HG03045 (cell line): ENCODE measurements around the gene CEMP1.
"Not testable (repeated sequence)": the region's sequence is repeated elsewhere in the genome, so short reads cannot be mapped to it uniquely, and the experiment has no call there.

Source experiments
- ATAC-seq: cut with Tn5 transposase; IDR thresholded peaks from one replicate; pipeline ENCODE4 v1.9.1; 2021; ENCODE audit warnings: mild to moderate bottlenecking, moderate library complexity; ENCODE audit not compliant: unreplicated experiment

Gene CEMP1, protein sequence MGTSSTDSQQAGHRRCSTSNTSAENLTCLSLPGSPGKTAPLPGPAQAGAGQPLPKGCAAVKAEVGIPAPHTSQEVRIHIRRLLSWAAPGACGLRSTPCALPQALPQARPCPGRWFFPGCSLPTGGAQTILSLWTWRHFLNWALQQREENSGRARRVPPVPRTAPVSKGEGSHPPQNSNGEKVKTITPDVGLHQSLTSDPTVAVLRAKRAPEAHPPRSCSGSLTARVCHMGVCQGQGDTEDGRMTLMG

DNA sequence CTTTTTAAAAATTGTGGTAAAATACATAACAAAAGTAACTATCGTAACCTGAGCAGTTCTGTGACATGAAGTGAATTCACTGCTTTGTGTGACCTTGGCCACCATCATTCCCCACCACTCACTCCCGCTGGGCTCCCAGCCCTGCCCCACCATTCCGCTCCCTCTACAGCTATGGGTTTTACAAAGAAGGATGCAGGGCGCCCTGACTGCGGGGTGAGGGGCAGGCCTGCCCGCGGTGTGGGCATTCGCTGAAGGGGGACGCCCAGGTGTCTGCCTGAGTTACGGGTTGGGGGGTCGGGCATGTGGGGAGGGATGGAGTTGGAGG lies at the start of gene CEMP1:
Gene CEMP1 (minus strand): TSS at position 38 of the 325 bp plus-strand sequence. CDS start 335 bp downstream, outside the sequence.
- ATAC-seq, result no peak

DNA sequence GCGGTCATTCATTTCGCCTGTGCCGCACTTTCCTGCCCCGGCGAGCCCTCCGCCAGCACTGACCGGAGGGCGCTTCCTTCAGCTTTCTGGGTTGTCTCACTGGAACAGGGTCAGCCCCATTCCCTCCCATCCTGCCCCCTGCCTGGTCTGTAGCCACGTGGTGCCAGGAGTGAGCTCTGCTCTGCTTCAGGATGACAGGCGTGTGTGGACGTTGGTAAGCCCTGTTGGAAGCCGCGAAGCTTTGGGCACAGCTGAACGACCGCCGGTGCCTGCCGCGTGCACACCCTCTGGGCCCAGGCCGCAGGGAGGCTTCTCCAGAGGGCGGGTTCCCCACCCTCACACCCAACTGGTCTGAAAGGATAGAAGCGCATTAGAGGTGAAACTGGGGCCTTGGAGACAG lies 49.6 kb upstream of the CEMP1 start:
- not testable (repeated sequence) for ATAC-seq

DNA sequence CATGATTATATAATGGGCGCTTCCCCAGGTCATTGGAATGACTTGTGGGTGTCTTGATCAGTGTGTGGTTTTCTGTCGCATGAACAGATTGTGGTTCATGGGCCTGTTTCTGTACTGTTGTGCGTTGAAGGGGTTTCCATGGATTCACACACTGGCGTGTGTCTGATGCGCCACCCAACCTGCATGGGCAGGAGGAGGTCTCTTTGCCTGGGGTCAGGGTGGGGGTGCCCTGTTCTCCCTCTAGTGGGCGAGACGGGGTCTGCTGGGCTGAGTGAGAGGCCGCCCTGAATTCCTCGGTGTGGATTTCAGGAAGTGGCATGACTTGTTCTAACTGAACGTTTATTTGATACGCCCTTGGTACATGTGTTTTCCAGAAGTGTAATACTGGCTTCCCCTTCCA lies 48.9 kb upstream of the CEMP1 start:
- not testable (repeated sequence) for ATAC-seq

DNA sequence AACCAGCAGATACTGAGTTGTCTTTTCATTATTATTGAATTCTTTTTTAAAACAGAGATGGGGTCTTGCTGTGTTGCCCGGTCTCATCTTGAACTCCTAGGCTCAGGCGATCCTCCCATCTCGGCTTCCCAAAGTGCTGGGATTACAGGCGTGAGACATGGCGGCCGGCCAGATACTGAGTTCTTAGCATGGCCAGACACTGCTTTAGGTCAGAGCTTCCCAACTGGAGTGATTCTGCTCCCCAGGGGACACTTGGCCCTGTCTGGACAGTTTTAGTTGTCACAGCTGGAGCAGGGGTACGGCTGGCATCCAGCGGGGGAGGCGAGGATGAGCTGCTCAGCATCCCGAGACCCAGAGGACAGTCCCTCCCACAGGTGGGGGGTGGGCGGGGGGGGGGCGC lies 47.7 kb upstream of the CEMP1 start:
- not testable (repeated sequence) for ATAC-seq

DNA sequence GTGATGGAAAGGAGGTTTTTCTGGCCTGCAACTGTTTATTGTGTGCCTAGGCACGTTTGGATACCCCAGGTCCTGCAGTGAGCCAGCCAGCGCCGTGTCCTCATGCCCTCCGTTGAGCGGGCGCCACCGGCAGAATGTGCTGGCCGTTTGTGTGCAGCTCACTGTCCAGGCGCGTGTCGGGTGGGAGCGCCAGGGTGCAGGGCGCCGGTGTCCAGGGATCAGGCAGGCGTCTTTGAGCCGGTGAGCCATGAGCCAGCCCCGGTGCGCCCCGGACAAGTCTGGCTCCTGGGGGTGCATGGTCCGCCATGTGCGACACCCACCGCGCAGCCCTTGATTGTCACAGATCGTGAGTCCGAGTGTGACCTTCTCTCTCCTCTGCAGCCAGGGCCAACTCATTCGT lies 45.8 kb upstream of the CEMP1 start:
- ATAC-seq, result not testable (repeated sequence)

DNA sequence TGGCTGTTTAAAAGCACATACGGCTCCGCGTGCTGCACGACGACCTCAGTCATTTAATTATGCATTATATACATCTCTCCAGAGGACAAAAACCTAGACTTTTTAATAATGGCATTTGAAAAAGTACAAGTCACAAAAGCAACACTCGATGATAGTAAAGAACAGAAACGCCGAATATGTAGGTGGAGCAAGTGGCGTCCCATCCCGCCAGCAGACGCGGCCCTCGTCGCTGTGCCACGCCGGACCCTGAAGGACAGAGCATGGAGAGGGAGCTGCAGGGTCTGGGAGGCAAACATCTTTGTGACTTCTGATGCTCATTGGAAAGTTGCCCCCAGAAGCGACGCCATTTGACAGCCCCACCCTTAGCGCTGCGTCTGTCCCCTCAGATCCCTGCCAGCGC lies 44.6 kb upstream of the CEMP1 start:
- ATAC-seq, result not testable (repeated sequence)

DNA sequence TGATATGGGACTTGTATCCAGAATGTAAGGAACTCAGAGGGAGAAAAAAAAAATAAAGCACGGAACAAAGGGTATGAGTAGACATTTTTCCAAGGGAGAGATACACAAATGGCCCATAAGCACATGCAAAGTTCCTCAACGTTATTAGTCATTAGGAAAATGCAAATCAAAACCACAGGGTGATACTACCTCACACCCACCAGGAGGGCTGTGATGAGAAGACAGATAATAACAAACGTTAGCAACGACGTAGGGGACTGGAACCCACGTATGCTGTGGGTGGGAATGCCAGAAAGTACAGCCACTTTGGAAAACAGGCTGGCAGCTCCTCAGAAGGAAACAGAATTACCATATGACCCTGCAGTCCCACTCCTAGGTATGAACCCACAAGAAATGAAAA lies 41.5 kb upstream of the CEMP1 start:
- ATAC-seq, result not testable (repeated sequence)

DNA sequence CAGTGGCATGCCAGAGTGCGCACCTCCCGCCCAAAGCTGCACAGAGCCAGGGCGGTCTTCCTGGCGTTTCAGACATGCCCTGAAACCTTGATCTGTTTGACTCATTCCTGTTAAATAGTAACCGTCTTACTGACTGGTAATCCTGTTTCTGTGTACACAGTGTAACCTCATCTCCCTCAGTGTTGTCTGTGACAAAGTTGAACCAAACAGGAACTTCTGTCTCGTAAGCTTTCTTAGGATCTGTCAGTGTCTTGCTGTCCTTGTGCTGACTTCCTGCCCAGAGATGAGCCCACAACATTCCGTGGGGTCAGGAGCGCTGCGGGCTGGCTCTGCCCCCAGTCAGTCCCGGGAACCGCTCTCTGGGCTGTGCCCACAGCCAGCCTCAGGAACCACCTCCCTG lies 37.4 kb upstream of the CEMP1 start:
- ATAC-seq, result not testable (repeated sequence)

DNA sequence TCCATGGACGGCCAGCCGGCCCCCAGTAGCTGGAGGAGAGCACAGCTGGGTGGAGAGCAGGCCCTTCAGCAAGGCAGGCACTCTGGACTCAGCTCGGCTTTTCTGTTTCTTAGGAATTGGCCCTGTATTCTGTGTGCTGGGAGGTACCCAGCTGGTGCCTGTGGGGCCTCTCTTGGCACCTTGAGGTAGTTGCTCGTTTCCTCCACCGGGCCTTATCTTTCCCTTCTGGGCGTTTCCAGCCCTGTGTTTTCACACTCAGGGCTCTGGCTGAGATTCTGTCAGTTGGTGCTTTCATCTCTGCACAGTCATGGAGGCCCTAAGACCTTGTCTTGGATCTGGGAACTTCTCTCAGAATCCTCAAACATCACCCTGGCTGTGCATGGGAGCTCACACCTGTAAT lies 36.3 kb upstream of the CEMP1 start:
- not testable (repeated sequence) for ATAC-seq

DNA sequence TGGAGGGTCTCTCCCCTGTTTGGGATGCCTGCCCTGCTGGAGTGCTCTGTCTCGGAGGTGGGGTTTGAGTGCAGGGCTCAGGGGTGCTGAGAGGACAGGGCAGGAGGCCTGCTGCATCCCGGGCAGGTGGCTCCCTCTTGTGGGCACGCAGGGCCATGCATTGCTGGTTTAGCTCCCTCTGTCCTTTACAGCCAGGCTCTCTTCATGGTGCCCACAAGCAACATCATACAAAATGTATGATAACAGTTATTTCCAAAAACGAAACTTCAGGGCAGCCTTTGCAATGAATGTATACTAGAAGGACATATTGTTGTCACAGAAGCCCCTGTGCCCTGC lies 29.6 kb upstream of the CEMP1 start:
- ATAC-seq, result peak; percentile 48

DNA sequence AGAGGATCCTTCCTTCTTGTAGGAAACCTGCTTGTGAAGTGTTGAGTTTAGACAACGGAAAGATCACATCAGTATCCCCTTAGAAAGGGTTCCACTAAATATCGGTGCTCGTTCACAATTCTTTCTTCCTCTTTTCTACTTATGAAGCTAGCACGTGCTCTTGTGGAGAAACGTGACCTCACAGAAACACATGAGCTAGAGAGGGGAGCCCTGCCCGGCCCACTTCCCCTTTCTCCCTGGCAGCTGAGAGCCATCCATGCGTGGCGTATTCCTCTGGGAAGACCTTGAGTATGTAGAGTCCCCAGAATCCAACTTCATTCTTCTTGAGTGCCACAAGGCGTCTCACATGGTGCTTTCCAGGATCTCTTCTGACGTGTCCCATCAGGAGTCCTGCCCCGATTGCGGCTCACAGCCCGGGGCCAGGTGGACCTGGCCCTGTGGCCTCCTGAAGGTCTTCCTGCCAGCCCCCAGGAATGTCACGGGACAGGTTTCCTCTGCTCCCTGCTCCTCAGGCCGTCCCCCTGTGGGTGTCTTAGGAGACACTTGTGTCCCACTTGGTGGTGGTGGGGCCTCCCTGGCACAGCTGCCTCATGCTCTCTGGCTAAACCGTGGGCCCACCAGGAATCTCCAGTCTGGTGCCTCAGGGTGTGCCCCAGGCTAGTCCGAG lies 29.1 kb upstream of the CEMP1 start:
- peak; percentile 49 for ATAC-seq

DNA sequence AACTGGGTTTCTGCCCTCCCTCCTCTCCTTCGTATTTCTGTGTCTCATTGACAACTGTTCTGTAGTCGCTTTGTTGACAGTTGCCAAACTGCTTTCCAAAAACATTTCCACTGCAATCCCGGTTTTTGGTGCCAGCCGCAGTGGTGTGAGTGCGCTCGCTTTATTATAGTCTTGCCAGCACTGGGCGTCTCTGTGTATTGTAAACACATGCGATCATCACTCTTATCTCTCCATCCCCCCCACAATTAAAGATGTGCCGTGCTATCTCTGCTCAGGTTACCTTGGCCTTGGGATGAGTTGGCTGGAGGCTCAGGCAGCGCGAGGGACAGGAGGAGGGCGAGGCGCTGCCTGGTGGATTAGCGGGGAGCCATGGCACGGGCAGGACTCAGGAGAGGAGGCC lies 25.9 kb upstream of the CEMP1 start:
- ATAC-seq, result not testable (repeated sequence)

DNA sequence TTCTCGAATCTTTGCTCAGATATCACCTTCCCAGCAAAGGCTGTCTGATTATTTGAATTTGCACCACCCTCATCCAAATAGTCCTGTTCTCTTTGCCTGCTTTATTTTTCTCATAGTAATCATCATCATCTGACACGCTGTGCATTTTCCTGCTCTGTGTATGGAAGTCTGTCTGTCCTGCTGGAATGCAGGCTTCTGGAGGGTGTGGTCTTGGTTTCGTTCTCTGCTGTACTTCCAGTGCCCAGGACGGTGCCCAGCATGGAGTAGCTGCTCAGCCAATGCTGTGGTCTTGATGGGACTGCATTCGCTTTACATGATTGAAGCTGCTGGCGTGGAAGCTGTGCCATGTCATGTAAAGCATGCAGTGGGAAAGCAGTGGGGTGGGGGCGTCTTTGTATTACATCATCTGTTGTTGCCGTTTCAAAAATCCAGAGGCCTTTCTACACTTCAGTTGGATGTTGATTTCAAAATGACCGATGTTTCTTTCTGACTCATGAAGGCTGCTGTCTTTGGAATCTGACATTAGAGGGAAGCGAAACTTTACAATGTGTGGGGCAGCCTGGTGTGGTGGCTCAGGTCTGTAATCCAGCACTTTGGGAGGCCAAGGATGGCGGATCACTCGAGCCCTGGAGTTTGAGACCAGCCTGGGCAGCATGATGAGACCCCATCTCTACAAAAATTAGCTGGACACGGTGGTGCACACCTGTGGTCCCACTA lies 23.7 kb upstream of the CEMP1 start:
- ATAC-seq, result not testable (repeated sequence)

DNA sequence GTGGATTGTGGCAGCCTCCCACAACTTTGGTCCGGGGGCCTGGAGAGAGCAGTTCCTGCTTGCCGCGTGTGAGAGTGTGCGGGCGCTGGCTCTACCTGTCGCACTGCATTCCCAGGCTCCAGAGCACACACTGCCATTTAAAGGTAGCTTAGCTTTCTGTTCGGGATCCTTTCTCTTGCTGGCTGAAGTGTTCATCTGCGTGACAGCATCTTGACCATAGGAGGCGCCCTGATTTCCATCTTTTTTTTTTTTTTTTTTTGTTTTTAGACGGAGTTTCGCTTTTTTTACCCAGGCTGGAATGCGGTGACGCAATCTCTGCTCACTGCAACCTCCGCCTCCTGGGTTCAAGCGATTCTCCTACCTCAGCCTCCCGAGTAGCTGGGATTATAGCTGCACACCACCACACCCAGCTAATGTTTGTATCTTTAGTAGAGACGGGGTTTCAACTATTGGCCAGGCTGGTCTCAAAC lies 20.2 kb upstream of the CEMP1 start:
- ATAC-seq, result not testable (repeated sequence)

DNA sequence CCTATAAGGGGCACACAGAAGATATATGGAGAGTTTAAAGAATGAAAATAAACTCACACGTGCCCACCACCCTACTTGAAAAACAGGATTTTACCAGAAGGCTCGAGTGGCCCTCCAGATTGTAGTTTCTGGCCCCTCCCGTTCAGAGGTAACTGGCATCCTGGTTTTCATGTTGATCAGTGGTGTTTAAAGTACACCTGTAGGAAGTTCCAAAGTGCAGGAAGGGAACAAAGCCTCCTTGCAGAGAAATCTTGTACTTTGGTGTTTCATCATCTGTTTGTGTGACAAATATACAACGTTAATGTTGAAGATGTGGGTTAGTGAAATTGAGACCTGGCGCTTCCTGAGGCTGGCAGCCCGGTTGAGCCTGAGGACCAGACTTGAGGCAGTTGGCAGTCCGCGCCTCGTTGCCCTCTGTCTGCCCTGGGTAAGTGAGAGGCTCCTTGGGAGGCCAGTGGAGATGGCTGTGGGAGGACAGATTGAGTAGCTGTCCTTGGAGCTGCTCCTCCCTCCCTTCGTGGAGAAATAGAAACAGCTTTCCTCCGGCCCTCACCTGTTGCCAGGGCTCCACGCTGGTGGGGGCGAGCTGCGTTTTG lies 19.2 kb upstream of the CEMP1 start:
- ATAC-seq, result not testable (repeated sequence)

DNA sequence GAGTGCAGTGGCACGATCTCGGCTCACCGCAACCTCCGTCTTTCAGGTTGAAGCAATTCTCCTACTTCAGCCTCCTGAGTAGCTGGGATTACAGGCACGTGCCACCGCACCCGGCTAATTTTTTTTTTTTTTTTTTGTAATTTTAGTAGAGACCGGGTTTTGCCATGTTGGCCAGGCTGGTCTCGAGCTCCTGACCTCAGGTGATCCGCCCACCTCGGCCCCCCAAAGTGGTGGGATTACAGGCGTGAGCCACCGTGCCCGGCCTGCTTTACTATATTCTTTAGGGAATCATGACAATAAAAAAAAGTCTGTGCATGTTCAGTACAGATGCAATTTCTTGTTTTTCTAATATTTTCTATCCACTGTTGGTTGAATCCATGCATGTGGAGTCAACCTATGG lies 12.6 kb upstream of the CEMP1 start:
- not testable (repeated sequence) for ATAC-seq

DNA sequence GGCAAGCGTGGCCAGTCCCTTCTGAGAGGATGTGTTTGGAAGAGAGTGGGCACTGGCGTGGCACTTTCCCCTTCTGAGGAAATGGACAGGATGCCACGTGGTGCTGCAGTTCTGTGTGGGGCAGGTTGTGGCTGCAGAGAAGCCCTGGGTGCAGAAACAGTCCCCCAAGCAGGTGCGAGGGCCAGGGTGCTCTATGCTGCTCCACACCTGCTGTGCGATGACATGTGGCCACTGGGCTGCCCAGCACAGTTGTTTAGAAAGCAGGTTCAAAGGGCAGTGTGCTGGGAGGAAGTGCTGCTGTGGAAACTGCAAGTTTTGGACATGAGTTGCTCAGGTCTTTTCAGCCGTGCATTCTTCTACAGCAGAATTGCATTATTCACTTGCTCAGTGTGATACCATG lies 10.2 kb upstream of the CEMP1 start:
- not testable (repeated sequence) for ATAC-seq

DNA sequence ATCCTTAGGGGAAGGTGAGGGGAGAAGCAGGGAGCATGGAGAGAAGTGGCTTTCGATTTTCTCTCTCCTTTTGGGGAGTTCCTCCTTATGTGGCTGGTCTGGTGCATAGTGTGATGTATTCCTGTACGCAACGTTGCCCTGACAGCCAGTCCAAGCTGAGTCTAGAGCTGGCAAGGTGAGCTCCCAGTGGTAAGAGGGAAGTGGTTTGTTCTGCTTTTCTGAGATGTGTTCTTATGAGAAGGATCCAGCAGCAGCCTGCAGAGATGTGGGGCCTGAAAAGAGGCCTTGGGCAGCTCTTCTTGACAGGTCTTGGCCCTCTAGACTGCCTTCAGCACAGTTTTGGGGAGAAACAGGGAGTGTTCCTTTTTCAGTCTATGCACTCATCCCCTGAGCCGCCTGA lies 9.7 kb upstream of the CEMP1 start:
- not testable (repeated sequence) for ATAC-seq

DNA sequence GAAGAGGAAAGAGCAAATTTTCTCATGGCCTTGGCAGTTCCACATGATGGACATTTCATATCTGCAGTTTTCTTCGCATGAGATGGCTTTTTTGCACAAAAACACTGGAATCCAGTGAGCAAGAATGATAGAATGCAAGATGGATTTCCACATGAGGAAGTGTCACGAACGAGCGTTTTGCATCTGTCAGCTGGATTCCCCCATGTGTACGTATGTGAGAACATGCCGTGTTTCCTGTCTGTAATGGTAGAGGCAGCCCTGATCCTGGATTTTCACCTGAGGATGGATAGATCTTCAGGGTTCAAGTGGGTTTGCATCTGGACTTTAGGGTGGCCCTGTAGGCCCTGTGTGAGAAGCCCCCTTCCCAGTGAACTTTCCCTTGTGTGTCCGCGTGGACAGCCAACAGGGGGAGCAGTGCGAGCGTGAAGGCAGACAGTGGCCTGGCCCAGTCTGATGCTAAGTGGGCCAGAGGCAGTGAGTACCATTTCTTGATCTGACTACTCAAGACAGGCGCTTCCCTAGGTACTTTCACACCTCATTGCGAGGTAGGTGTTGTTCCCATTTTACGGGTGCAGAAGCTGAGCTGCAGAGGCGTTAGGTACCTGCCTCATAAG lies 8.7 kb upstream of the CEMP1 start:
- ATAC-seq, result not testable (repeated sequence)

DNA sequence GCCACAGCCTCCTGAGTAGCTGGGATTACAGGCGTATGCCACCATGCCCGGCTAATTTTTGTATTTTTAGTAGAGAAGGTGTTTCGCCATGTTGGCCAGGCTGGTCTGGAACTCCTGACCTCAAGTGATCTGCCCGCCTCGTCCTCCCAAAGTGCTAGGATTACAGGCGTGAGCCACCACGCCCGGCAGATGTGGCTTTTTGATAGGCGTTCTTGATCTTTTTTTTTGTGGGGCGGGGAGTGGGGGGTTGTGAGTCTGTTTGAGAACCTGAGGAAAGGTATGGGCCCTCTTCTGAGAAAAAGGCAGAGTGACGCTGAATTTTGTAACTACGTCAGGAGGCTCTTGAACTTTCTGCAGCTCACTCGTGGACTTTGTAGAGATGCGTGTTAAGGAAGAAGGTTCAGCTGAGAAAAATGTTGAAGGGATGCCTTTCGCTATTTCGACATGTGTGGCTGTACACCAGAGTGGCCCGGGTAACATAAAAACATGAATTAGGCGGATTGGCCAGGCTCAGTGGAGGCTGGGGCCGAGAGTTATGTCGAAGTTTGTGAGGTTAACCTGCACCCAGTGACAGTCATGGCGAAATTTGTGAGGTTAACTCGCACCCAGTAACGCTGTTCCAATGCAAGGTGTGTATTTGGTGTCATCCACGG lies 8.1 kb upstream of the CEMP1 start:
- not testable (repeated sequence) for ATAC-seq
